ENCODE measurements around the gene GSN.
"Not testable (repeated sequence)": the region's sequence is repeated elsewhere in the genome, so short reads cannot be mapped to it uniquely, and the experiment has no call there.

GSN gene

GRCh38 chr9:121288673-121289025 lies 20.7 kb downstream of the GSN start:
- DNase-seq (ENCODE audit: low read depth): no peak

DNA sequence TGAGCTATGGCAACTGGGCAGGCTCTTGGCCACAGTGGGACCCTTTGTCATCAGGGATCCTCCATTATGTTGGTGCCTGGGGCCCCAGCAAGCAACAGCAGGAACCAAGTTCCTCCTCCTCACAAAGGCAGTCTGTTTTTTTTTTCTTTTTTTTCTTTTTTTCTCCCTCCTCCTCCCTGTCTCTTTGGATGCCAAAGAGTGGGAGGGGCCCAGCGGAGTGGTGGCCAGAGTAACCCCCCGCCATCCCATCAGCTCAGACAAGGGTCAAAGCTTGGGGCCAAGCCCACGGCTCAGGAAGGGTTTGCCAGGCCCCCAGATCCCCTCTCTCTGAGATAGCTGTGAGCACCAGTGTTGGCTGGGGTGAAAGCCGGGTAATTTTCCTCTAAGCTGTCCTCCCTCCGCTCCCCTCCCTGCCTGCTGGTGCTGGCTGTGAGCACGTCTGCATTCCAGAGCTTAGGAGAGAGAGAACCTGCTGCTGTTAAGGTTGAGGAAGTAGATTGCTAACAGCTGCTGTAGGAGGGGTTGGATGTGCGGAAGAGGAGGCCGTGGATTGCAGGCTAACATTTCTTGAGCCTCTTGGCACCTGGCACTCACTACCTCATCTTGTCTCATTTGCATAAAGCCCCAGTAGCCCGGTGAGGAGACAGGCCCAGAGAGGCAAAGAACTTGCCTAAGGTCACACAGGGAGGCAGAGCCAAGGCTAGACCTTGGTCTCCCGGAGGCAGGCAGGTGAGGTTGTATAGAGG lies 21.2 kb downstream of the GSN start:
- no peak for DNase-seq (ENCODE audit: low read depth)

DNA sequence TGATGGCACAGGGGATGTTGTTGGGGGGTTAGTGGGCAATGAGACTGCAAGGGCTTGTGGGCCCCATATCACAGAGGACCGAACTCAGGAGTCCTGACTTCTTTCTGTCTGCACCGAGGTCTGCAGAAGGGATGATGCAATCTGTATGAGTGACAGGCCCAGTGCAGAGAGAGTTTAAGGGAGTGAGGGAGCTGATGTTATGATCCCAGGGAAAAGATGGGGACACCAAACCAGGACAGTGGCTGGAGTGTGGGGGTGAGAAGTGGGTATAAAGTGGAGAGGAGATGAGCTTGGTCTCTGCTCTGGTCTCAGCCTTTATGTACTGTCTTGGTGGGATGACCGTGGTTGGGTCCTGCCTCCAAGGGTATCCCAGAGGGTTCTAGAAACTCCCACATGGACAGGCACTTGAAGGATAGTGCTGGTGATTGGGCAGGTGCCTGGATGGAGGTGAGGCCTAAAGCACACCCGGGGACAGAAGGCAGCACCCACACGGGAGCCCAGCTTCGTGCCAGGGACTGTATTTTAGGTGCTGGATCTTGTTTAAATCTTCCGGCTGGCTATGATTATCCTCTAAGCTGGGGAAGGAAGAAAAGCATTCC lies 21.9 kb downstream of the GSN start:
- DNase-seq (ENCODE audit: low read depth): no peak

GRCh38 chr9:121291536-121291935 lies 23.6 kb downstream of the GSN start:
- not testable (repeated sequence) for DNase-seq (ENCODE audit: low read depth)

GRCh38 chr9:121292051-121292450 lies 24.1 kb downstream of the GSN start:
- no peak for DNase-seq (ENCODE audit: low read depth)

- DNase-seq (ENCODE audit: low read depth): no peak
Observed at GRCh38 chr9:121292801-121293241, 24.9 kb downstream of the GSN start.

DNA sequence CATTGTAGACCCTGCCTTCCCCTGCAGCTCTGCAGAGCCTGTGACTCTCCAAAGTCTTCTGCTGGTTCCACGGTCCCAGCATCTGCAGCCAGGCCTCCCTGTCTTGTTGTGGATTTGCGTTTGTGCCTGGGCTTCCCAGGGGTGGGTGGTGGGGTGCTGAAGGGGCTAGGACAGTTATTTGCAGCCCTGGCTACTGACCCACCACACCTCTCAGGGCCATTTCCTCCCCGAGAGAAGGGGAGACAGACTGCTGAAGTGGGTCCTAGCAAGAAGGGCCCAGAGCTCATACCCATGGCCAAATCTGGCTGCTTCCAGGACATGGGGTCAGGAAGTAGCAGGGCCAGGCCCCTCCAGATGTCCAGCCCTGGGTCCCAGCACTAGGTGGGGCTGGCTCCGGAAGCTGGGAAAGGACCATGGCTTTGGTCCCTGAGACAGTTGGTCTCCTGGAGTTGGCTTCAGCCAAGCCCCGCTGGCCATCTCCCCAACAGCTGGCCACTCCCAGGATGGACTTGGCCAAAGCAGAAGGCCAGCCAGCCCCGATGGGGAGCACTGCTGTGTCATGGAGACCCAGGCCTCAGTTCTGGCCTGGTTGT lies 26.3 kb downstream of the GSN start:
- no peak for DNase-seq (ENCODE audit: low read depth)

- no peak for DNase-seq (ENCODE audit: low read depth)
Observed at GRCh38 chr9:121294866-121295661, 27.1 kb downstream of the GSN start.

DNA sequence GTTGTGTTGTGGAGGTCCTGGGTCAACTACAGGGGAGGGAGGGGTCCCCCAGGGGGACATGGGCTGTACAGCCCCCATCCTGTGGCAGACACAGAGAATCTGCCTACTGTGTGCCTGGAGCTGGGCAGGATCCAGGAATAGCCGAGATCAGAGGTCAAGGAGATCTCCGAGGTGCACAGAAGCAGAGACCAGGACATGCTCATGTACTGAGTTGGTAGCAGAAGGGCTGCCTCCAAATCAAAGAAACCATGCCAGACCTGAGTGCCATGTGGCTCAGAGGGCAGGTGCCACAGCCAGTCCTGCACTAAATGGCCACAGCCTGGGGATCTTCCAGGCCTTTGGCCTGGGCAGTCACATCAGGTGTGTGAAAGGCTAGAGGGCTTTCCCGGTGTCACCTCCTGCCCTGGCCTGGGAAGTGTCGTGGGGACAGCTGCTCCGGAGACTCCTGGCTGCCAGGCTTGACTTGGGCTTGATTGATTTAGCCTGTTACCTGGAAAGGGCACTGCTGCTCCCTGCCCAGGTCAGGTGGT lies 27.8 kb downstream of the GSN start:
- DNase-seq (ENCODE audit: low read depth): no peak

DNA sequence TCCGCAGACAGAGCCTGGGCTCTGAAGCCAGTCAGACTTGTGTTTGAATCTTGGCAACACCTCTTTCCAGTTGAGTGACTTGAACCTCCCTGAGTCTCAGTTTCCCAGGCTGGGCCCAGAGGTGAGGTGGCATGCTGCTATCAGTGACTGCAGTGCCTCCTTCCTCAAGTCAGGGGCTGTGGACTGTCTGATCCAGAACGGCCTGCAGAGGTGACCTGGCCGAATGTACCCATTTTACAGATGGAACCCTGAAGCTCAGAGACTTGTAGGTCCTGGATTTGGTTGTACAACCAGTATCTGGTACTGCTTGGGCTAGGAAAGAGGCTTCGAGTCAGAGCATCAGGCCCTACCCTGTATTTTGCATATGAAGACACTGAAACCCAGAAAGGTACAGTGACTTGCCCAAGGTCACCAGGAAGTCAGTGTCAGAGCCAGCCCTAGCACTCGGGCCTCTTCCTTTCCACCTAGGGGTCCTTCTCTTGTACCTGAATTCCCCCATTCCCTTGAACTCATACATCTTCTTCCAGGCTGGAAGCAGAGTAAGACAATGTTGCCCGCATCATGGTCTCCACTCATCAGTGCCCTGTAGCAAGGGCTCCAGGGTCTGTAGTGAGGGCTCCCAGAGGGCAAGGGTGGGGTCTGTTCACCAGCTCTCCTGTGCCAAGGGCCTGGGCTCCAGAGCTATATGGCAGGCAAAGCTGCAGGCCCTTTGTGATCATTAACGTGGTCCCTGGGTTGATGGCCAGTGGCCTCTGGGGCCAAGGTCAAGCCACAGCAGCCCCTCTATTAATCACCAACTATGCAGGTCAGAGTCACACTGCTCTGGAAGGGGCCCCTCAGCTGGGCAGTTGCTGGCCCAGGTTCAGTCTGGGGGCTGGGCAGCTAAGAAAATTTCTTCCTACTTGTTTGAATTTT lies 28.5 kb downstream of the GSN start:
- no peak for DNase-seq (ENCODE audit: low read depth)

GRCh38 chr9:121297389-121297788 lies 29.4 kb downstream of the GSN start:
- DNase-seq (ENCODE audit: low read depth): no peak

DNA sequence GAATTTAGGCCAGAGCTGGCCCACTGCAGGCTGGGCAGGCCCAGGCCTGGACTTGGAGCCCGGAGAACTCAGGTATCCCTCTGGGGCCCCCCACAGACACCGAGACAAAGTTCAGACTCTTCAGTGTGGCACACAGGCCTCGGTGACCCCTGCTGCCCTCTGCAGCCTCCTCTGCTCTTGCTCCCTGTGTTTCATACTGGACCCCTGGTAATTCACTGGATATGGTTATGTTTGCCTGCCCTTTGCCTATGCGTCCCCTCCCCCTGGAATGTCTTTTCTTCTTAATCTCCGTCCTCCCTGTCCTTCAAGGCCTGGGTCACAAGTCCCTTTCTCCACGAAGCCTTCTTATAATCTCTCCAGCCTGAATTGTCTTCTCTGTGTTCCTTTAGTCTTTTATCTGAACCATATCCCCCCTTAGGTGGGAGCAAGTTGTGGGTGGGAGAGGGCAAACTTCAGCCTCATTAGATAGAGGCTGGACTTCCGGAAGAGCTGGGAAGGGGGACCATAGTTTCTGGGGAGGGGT lies 30.1 kb downstream of the GSN start:
- DNase-seq (ENCODE audit: low read depth): no peak

DNA sequence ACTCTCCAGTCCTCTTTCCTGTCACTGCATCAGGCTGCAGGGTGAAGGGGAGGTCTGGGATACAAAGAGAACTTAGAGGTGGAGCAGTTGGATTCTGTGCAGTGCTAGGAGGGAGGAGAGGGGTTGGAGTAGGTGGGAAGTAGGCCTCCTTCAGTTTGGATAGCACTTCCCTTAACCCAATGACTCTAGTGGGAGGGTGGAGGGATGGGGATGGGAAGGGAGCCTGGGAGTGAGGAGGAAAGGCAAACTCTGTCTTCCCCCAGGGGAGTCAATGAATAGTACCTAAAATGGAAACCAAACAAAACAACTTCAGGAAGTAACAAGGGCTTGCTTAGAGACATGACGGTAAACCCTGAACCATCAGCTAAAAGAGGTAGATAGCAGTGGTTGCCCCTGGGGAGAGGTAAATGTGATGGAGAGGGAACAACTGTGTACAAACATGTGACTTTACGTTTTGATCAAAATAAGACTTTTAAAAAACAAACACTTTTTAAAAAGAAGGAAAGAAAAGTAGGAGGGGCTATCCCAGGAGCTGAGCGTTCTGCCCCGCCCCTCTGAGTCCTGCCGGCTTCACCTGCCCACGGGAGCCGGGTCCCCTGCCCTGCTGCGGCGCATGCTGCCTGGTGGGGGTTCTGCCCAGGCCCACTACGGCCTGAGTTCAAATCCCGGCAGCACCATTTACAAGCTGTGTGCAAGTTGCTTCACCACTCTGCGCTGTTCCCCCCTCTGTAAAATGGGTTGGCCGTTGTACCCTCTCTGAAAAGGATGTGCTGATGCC lies 30.9 kb downstream of the GSN start:
- DNase-seq (ENCODE audit: low read depth): no peak

- DNase-seq (ENCODE audit: low read depth): no peak
Observed at GRCh38 chr9:121299467-121300282, 31.7 kb downstream of the GSN start.

- DNase-seq (ENCODE audit: low read depth): no peak
Observed at GRCh38 chr9:121300283-121301119, 32.5 kb downstream of the GSN start.

GRCh38 chr9:121301881-121302286 lies 33.9 kb downstream of the GSN start:
- no peak for DNase-seq (ENCODE audit: low read depth)

GRCh38 chr9:121302341-121302740 lies 34.4 kb downstream of the GSN start:
- DNase-seq (ENCODE audit: low read depth): no peak

- DNase-seq (ENCODE audit: low read depth): no peak
Observed at GRCh38 chr9:121302786-121303185, 34.8 kb downstream of the GSN start.
